ENCODE data around the gene ANGPTL4. TPM values are rescaled to one million over a fixed set of nuclear protein-coding genes. Genes with fewer than 3 reads are reported as not detected.
"Not testable (repeated sequence)": the region's sequence is repeated elsewhere in the genome, so short reads cannot be mapped to it uniquely, and the experiment has no call there.

ANGPTL4 gene
- total RNA-seq, 1 donor from 2014 or later, result 11.7 TPM

DNA sequence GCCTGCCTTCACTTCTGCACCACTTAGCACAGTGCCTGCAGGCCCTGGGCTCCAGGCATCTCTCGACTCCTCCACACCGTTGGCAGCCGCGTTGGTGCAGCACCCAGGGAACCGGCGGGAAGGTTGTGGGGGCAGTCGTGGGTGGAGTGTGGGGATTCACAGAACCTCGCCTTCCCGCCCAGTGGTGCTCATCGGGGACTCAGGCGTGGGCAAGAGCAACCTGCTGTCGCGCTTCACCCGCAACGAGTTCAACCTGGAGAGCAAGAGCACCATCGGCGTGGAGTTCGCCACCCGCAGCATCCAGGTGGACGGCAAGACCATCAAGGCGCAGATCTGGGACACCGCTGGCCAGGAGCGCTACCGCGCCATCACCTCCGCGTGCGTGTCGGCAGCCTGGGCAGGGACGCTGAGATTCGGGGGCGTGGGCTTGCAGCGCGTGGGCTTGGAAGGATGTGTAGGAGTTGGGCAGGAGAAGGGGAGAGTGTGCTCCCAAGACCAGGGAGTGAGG lies 35.8 kb downstream of the ANGPTL4 start:
- ATAC-seq, result no peak
- intact Hi-C loops (cut with micrococcal nuclease), result no loop called here
- no peak for DNase-seq

DNA sequence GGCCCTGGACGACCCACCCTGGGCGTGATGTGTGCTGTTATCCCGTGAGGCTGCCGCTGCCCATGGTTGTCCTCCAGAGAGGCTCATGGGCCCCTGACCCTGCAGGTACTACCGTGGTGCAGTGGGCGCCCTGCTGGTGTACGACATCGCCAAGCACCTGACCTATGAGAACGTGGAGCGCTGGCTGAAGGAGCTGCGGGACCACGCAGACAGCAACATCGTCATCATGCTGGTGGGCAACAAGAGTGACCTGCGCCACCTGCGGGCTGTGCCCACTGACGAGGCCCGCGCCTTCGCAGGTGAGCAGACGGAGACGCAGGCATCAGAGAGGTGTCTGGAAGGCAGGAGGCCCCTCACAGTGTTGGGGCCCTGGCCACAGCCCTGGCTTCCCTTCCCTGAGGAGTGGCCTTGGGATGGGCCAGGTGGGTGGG lies 38.0 kb downstream of the ANGPTL4 start:
- ATAC-seq, result no peak
- no peak for DNase-seq
- intact Hi-C loops (cut with micrococcal nuclease), result no loop called here

DNA sequence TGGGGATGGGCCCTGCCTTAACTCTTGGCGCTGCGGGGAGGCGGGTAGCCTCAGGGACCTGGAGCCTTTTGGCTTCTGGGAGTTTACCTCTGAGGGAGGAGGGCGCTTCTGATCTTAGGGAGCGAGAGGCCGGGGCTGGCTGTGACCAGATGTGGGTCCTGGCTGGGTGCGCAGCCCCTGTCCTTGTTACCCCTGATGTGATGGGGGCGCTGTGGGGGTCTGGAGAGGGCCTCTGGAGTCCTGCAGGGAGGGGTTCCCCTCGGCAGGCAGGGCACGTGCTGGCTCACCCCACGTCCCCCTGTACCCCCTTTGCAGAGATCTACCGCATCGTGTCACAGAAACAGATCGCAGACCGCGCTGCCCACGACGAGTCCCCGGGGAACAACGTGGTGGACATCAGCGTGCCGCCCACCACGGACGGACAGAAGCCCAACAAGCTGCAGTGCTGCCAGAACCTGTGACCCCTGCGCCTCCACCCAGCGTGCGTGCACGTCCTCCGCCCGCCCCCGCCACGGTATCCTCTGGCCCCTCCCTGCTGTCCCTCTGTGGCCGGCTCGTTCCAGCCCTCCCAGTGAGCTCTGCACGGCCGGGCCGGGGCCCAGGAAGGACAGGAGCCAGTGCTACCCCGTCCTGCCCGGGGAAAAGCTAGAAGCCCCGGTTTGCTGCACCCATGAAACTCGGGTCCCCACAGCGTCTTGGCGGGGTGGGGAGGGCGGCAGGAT lies 39.3 kb downstream of the ANGPTL4 start:
- intact Hi-C loops (cut with micrococcal nuclease), result no loop called here
- DNase-seq (no peak), ATAC-seq (no peak)

DNA sequence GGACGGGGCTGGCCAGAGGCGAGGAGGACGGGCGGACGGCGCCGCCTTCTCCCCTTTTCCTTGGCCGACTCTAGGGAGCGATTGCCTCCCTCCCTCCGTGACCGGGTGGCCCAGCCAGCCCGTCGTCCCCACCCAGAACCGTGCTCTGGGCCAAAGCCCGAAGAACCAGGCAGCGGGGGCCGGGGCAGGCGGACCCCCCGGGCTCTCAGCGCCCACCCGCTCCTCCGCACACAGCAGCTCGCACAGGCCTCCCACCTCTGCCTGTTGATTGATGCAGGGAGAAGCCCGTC lies 39.8 kb downstream of the ANGPTL4 start:
- peak; percentile 4 for ATAC-seq
- DNase-seq, result no peak
- intact Hi-C loops (cut with micrococcal nuclease), result no loop called here

DNA sequence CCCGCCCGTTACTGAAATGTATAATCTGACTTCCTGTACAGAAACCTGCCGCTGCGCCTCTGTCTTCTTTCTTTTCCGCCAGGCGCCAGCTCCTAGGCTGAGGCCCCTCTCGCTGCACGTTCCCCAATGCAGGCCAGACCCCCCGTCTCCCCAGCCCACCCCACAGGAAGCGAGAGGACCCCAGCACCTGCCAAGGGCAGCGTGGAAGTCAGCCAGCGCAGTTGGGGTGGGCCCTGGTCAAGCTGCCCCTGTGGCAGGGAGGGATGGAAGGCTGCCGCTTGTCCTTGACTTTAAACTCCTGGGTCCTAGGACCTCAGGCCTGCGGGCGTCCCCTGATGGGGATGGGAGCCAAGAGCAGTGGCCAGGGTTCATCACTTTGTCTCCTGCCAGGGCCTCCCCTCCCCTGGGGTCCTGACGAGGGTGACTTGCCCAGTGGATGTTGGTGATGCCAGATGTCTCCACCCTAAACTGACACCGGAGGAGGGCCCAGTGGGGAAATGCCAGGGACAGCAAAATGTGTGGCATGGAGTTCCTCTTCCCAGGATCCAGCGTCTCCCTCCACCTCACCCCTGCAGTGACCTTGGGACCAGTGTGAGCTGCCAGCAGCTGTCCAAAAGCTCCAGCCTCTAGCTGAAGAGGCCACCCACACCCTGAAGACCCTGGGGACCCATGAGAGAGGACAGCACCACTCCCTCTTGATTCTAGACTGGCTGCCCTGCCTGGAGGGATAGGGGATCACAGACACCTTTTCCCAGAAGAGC lies 40.6 kb downstream of the ANGPTL4 start:
- peak; percentile 73 for ATAC-seq
- no peak for DNase-seq
- intact Hi-C loops (cut with micrococcal nuclease), result no loop called here

DNA sequence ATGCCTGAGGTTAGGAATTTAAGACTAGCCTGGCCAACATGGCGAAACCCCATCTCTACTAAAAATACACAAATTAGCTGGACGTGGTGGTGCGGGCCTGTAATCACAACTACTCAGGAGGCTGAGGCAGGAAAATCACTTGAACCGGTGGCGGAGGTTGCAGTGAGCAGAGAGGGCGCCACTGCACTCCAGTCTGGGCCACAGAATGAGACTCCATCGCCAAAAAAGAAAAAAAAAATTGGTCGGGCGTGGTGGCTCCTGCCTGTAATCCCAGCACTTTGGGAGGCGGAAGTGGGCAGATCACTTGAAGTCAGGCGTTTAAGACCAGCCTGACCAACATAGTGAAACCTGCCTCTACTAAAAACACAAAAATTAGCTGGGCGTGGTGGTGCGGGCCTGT lies 46.8 kb downstream of the ANGPTL4 start:
- DNase-seq; intact Hi-C loops (cut with micrococcal nuclease); ATAC-seq: not testable (repeated sequence)

DNA sequence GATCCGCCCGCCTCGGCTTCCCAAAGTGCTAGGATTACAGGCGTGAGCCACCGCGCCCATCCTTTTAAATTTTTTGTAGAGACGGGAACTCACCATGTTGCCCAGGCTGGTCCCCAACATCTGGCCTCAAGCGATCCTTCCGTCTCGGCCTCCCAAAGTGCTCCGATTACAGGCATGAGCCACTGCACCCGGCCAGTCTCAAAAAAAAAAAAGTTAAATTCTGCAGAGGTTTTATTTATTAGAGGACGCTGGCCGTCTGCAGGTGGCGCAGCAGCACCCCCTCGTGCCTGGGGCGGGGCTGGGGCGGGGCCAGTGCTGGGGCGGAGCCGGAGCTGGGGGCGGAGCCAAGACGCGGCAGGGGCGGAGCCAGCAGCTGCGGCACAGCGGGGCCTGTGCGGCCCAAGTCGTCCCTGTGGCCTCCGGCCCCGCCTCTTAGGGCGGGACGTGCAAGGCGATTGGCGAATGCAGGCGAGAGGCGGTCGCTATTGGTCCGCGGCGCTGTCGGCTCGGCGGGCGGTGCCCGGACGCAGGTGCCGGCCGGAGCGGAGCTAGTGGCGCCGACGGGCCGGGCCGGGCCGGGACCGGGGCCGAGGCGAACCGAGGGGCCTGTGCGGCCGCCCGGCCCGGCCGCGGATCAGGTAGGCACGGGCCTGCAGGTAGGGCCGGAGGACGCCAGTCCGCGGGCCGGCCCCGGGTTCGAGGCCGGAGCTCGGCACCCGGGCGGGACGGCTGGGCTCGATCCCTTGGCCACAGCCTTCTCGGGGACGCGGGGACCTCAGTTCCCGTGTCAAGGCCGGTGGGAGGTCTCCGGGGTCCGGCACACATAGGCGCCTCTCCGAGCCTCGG lies 49.1 kb downstream of the ANGPTL4 start, which contains the start of gene MARCHF2:
Gene MARCHF2 (plus strand): TSS at position 523 of the 846 bp plus-strand sequence. CDS start 8,536 bp downstream, outside the sequence.
- intact Hi-C loops (cut with micrococcal nuclease), result no loop called here
- DNase-seq (peak; percentile 99), ATAC-seq (peak; percentile 99)

DNA sequence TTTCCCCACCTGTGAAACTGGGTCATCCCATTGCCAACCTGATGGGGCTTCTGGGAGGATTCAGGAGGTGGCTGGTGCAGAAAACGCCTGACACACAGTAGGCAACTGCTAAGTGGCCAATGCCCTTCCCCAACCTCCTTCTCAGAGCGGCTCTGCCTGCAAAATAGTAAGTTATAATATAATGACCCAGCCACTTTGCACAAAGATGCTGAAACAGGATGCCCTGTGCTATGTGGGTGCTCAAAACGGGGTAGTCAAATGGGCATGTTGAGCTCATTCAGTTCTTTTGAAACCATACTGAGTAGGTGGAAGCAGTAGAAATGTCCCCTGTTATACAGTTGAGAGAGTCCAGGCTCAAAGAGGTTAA lies 49.7 kb downstream of the ANGPTL4 start:
- no peak for DNase-seq

DNA sequence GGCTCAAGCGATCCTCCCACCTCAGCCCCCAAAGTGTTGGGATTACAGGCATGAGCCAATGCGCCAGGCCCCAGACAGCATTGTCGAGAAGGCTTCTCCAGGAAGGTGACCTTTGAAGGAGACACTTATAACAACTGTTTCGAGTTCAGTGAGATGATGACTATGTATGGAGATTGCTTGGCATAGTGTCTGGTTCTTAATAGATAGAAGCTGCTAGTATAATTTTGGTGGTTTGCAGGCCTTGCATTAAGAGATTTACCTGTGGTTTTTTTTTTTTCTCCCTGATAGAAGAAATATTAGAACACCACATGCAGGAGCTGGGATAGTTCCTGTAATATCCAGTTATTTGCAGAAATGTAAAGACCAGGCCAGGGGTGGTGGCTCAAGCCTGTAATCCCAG lies 52.8 kb downstream of the ANGPTL4 start:
- ATAC-seq (no peak), DNase-seq (no peak)
- intact Hi-C loops (cut with micrococcal nuclease), result no loop called here

More for the DNA sequence above, 49.7 kb downstream of the ANGPTL4 start:
- intact Hi-C loops (cut with micrococcal nuclease), result no loop called here
- no peak for ATAC-seq

DNA sequence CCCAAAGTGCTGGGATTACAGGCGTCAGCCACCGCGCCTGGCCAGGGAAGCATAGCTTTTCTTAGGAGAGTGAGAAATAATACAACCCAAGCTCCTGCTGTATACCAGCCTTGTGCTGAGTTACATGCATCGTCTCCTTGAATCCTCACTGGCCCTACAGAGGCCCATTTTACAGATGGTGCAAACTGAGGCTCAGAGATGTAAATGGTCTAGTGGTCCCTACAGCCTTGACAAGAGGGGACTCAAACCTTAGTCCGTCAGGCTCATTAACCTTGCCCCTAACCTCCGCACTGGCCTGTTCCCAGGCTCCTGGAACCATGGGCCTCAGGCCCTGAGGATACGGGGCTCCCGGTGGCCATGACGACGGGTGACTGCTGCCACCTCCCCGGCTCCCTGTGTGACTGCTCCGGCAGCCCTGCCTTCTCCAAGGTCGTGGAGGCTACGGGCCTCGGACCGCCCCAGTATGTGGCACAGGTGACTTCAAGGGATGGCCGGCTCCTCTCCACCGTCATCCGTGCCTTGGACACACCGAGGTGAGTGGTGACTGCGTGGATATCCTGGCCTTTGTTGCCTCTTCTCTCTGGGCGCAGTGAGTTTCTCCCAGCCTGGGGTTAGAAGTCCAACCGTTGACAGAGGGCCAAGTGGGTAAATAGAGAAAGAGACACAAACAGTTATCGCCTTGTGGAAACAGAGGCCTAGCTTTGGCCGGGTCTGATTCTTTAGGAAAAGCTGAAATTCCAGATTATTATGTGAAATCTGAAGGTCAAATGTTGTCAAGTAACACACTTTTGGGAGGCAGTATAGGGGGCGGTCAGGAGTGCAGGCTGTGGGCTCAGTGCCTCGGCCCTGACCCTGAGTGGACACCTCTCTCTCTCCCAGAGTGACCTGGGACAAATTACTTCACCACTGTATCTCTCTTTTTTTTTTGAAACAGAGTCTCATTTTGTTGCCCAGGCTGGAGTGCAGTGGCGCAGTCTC lies 57.8 kb downstream of the ANGPTL4 start:
- intact Hi-C loops (cut with micrococcal nuclease), result no loop called here
- DNase-seq (no peak), ATAC-seq (no peak)

DNA sequence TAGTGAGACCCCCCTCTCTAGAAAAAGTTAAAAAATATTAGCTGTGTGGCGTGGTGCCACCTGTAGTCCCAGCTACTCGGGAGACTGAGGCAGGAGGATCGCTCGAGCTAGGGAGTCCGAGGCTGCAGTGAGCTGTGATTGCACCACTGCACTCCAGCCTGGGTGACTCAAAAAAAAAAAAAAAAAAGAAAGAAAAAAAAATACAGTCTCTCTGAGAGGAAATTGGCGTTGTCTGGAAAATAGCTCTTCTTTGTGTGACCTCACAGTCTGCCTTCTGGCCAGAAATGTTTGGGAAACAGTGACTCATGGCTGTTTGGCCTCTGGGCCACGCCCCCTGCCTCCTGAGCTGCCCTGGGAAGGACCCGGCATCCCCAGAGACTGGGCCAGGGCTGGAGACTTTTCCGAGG lies 59.9 kb downstream of the ANGPTL4 start:
- peak; percentile 94 for DNase-seq
- intact Hi-C loops (cut with micrococcal nuclease), result no loop called here
- peak; percentile 97 for ATAC-seq

Small RNA genes within 50 kb of the gene (microRNA-seq; reads per million reads assigned to microRNA genes)
- gene MIR4999 (ENCODE audit: borderline number of aligned reads), result not detected

Other genes with a start within 250 kb of the ANGPTL4 start
- gene FBN3, start 214.6 kb upstream of the ANGPTL4 start, total RNA-seq, result not detected
- gene CERS4, start 154.8 kb upstream of the ANGPTL4 start, total RNA-seq, result 20.9 TPM
- gene CD320, start 55.8 kb upstream of the ANGPTL4 start, total RNA-seq, result 37.9 TPM
- gene NDUFA7, start 42.8 kb upstream of the ANGPTL4 start, total RNA-seq, result 134 TPM
- 1,189 TPM for gene RPS28, start 42.7 kb upstream of the ANGPTL4 start, total RNA-seq
- 22.8 TPM for gene KANK3, start 20.9 kb upstream of the ANGPTL4 start, total RNA-seq
- 162 TPM for gene RAB11B, start 26.2 kb downstream of the ANGPTL4 start, total RNA-seq
- 97.0 TPM for gene MARCHF2, start 49.1 kb downstream of the ANGPTL4 start, total RNA-seq
- gene HNRNPM, start 80.8 kb downstream of the ANGPTL4 start, total RNA-seq, result 129 TPM
- 0.59 TPM for gene PRAM1, start 138.5 kb downstream of the ANGPTL4 start, total RNA-seq
- gene ZNF414, start 150.0 kb downstream of the ANGPTL4 start, total RNA-seq, result 12.9 TPM
- 8.0 TPM for gene MYO1F, start 213.3 kb downstream of the ANGPTL4 start, total RNA-seq
- 10.0 TPM for gene ADAMTS10, start 246.6 kb downstream of the ANGPTL4 start, total RNA-seq